Activated T-helper 2 cell treated with anti-CD3 and anti-CD28 coated beads, Interferon-gamma antibody, Interleukin-2, Interleukin-4, amounts not matched to agents 10 μg/mL and 5 μg/mL and 100 μg/mL, durations not matched to agents 14 hours and 24 hours and 36 hours (primary cell): ENCODE results near the gene AIDA. TPM values are rescaled to one million over a fixed set of nuclear protein-coding genes. Genes with fewer than 3 reads are reported as not detected.

Source experiments
- DNase-seq: peaks from one replicate; pipeline ENCODE4 v3.0.0; 2021; ENCODE audit warnings: low spot score
- H3K27ac Mint-ChIP-seq: one replicate; pipeline ENCODE4 v1.8.0; 2021; ENCODE audit warnings: mixed read lengths
- H3K27me3 Mint-ChIP-seq: one replicate; pipeline ENCODE4 v1.8.0; 2021; ENCODE audit warnings: low read depth, mixed read lengths
- H3K36me3 Mint-ChIP-seq: one replicate; pipeline ENCODE4 v1.8.0; 2021; ENCODE audit warnings: low read depth, mixed read lengths
- H3K4me1 Mint-ChIP-seq: one replicate; pipeline ENCODE4 v1.8.0; 2021; ENCODE audit warnings: low read depth, mixed read lengths
- H3K4me3 Mint-ChIP-seq: one replicate; pipeline ENCODE4 v1.8.0; 2021; ENCODE audit warnings: low read depth, mild to moderate bottlenecking, moderate library complexity, mixed read lengths
- H3K9me3 Mint-ChIP-seq: one replicate; pipeline ENCODE4 v1.8.0; 2021; ENCODE audit warnings: mixed read lengths
- intact Hi-C: fragments of 100-400 bp; cut with micrococcal nuclease; formaldehyde crosslinking; loops from one replicate; pipeline ENCODE4 v1.15.1; 2023
- total RNA-seq: library from RNA; stranded (reverse); gene quantifications from 2 replicates; pipeline ENCODE4 v1.2.3, GENCODE V29; 2022

AIDA gene
- total RNA-seq, 1 donor from 2014 or later: 45.7 TPM

DNA sequence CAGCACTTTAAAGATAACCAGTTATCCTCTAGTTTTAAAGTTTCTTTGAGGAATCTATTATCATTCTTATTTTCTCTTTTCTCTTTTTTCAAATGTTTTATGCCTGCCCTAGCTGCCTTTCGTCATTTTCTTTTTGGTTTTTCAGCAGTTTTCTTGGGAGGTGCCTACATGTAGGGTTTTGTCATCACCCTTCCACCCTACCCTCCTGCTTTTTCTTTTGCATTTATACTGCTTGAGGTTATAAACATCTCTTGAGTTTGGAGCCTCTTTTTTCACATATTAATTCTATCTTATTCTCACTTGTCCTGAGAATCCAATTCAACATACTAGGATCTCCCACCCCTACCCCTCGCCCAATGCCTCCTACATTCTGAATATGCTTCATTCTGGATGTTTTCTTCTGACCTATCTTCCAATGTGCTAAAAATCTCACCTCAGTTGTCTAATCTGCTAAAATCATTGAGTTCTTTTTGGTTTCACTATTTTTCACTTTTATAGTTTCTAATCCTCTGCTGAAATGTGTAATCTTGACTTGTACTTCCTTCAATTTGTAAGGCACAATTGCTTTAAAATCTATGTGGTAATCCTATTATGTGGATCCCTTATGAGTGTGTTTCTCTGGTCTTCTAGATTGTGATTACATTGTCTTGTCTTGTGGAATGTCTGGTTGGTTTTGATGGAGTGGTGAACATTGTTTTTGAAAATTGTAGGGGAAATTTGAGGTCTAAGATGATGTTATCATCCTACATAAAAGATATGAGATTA lies 55.7 kb downstream of the AIDA start:
- peaks cover 94% of the 10 kb centered on the region for H3K36me3 Mint-ChIP-seq
- H3K27me3 Mint-ChIP-seq: no peaks in the 10 kb centered on the region
- DNase-seq: no peak
- no peak overlapping the region for H3K27ac Mint-ChIP-seq
- H3K4me3 Mint-ChIP-seq: no peak overlapping the region
- H3K9me3 Mint-ChIP-seq: no peaks in the 10 kb centered on the region
- intact Hi-C loops: loop anchor here (10.0 kb wide), 3 partner anchors 228 to 1178 kb away; no protein-coding TSS in a partner anchor
- H3K4me1 Mint-ChIP-seq: peaks cover 54% of the 10 kb centered on the region

DNA sequence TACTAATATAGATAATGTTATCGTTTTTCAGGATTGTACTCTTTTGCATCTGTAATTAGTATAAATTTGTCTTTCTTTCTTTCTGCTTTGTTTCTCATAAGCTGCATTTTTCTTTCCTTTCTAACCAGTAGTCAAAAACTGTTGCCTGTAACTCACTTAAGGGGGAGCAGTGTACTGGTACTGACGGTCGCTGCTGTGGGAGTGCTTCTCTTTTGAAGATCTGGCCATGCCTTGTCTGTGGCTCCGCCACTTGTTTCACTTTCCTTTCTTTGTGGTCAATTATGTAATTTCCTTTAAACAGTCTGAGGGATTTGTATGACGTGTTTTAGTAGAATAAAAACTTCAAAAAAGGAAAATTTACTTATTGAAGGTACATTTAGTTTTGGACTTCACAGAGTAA lies 57.4 kb downstream of the AIDA start:
- Mint-ChIP-seq H3K36me3 (peaks cover 97% of the 10 kb centered on the region), H3K4me1 (peaks cover 54% of the 10 kb centered on the region), H3K9me3 (no peaks in the 10 kb centered on the region), H3K4me3 (peak overlapping the region; percentile 10), H3K27ac (peak overlapping the region; percentile 35), H3K27me3 (no peaks in the 10 kb centered on the region)
- peak; percentile 73 for DNase-seq
- intact Hi-C loops: loop anchor here (5.0 to 10.0 kb wide), 4 partner anchors 230 to 1180 kb away; no protein-coding TSS in a partner anchor

DNA sequence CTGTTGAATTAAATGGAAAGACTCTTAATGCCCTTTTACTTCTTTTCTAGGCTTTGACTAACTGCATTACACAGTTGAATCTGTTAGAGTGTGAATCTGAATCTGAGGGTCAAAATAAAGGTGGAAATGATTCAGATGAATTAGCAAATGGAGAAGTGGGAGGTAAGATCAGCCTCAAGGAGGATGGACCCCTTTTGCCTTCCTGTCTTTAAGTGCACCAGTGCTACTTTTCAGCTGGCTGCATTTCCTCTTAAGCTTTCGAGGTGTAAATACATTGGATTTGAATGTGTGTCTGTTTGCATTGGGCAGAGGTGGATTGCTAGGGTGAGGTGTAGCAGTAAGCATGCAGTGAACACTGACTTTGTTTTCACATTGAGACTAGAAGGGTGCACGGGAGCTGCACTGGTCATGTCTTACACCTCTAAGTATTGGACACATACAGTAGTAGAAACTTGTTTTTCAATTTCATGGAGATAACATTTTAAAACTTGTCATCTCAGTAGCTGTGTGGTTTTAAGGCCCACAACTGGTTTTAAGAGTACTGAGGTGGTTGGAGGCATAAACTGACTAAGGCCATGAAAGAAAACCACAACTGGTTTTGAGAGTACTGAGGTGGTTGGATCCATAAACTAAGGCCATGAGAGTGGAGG lies 59.0 kb downstream of the AIDA start:
- peak; percentile 21 for DNase-seq

DNA sequence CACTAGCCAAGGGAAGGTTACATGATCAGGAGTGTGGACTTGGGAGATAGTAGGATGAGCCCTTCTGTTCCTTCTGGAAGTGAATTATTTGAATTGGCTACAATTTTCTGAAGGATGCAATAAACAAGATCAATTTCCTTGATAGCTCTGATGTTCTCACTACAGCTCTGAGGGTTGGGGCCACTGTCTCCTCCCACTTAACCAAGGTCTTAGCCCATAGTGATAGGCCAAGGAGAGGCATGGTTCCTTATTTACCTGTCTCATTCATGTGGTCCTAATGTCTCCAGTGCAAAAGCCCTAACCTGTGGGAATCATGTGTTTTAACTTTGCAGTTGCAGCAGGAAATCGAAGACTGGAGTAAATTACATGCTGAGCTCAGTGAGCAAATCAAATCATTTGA lies 59.6 kb downstream of the AIDA start:
- DNase-seq: no peak
- H3K27me3 Mint-ChIP-seq: no peaks in the 10 kb centered on the region
- intact Hi-C loops: loop anchor here (1.0 to 10.0 kb wide), 7 partner anchors 8 to 1182 kb away; partner anchors contain the start of gene MIA3
- peaks cover 54% of the 10 kb centered on the region for H3K4me1 Mint-ChIP-seq
- H3K27ac Mint-ChIP-seq: no peak overlapping the region
- peak overlapping the region; percentile 46 for H3K4me3 Mint-ChIP-seq
- peaks cover 86% of the 10 kb centered on the region for H3K36me3 Mint-ChIP-seq
- no peaks in the 10 kb centered on the region for H3K9me3 Mint-ChIP-seq

More for the DNA sequence above, 59.0 kb downstream of the AIDA start:
- no peaks in the 10 kb centered on the region for H3K27me3 Mint-ChIP-seq
- H3K27ac Mint-ChIP-seq: peak overlapping the region; percentile 46
- intact Hi-C loops: loop anchor here (1.0 to 10.0 kb wide), 7 partner anchors 9 to 1181 kb away; partner anchors contain the start of gene MIA3
- H3K9me3 Mint-ChIP-seq: no peaks in the 10 kb centered on the region
- H3K4me1 Mint-ChIP-seq: peaks cover 54% of the 10 kb centered on the region
- peaks cover 89% of the 10 kb centered on the region for H3K36me3 Mint-ChIP-seq
- peak overlapping the region; percentile 57 for H3K4me3 Mint-ChIP-seq

DNA sequence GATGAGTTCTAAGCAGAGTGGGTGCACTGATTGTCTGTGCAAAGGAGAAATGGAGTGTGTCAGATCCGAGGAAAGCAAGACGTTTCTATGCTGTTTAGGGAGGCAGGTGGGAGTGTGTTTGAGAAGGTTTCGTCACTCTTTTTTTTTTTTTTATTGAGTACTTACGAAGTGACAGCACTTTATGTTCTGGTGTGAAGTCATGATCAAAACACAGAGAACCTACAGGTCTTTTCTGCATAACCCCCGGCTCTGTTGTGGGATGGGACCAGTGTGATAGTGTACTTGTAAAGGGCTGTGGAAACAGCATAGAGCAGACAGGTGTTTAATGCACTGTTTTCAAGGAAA lies 67.7 kb downstream of the AIDA start:
- intact Hi-C loops: loop anchor here (1.0 to 10.0 kb wide), 7 partner anchors 9 to 1200 kb away; partner anchors contain the start of genes AIDA, BROX, DISP1 and TAF1A
- H3K27me3 Mint-ChIP-seq: no peaks in the 10 kb centered on the region
- H3K9me3 Mint-ChIP-seq: no peaks in the 10 kb centered on the region
- H3K4me1 Mint-ChIP-seq: peaks cover 18% of the 10 kb centered on the region
- DNase-seq: no peak
- H3K36me3 Mint-ChIP-seq: peaks cover 24% of the 10 kb centered on the region
- H3K27ac Mint-ChIP-seq: peak overlapping the region; percentile 94
- peak overlapping the region; percentile 99 for H3K4me3 Mint-ChIP-seq

DNA sequence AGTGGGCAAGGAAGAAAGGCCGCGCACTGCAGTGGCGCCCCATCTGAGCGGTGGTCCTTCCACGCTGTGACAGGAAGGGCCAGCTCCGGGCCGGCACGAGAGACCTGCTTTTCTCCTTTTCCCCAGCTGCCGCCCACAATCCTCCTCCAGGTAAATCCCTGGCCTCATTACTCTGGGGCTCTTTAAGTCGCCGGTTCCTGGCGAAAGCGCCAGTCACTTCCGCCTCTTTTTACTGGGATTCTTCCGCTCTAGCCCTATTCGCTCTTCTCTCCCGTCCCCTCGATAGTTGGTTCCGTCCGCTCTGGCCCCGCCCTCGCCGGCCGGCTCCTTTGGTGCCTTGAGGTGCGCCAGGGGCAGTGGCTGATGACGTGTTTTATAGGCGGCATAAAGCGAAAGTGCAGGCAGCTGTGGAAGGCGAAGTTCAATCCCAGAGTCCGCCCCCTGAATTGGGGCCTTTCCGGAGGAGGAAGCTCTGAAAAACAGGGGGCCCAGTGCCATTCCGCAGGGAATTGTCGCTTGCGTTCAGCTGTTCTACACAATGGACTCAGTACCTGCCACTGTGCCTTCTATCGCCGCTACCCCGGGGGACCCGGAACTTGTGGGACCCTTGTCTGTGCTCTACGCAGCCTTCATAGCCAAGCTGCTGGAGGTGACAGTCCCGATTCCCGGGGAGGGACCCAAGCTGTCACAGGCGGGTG lies 68.2 kb downstream of the AIDA start:
- H3K27ac Mint-ChIP-seq: peak overlapping the region; percentile 94
- no peaks in the 10 kb centered on the region for H3K27me3 Mint-ChIP-seq
- peaks cover 18% of the 10 kb centered on the region for H3K4me1 Mint-ChIP-seq
- H3K9me3 Mint-ChIP-seq: no peaks in the 10 kb centered on the region
- peak; percentile 97 for DNase-seq
- intact Hi-C loops: loop anchor here (1.0 to 10.0 kb wide), 7 partner anchors 9 to 1199 kb away; partner anchors contain the start of genes AIDA, BROX, DISP1 and TAF1A
- H3K36me3 Mint-ChIP-seq: peaks cover 29% of the 10 kb centered on the region
- H3K4me3 Mint-ChIP-seq: peak overlapping the region; percentile 99

DNA sequence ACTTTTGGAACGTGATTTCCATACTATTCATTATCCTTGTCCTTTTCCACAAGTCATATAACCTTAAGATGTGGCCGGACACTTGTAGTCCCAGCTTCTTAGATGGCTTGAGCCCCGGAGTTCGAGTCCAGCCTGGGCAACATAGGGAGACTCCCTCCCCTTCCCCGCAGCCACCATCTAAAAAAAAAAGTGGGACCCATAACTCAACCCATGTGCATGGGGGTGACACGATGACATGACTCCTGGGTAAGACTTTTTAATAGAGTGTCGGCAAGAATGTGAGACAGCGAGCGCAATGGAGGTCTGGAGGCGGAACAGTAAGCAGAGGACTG lies 68.7 kb downstream of the AIDA start:
- intact Hi-C loops: loop anchor here (10.0 kb wide), 2 partner anchors 171 to 1199 kb away; partner anchors contain the start of gene DISP1
- H3K36me3 Mint-ChIP-seq: peaks cover 30% of the 10 kb centered on the region
- H3K9me3 Mint-ChIP-seq: no peaks in the 10 kb centered on the region
- no peak for DNase-seq
- peak overlapping the region; percentile 94 for H3K27ac Mint-ChIP-seq
- peak overlapping the region; percentile 99 for H3K4me3 Mint-ChIP-seq
- peaks cover 21% of the 10 kb centered on the region for H3K4me1 Mint-ChIP-seq
- no peaks in the 10 kb centered on the region for H3K27me3 Mint-ChIP-seq

DNA sequence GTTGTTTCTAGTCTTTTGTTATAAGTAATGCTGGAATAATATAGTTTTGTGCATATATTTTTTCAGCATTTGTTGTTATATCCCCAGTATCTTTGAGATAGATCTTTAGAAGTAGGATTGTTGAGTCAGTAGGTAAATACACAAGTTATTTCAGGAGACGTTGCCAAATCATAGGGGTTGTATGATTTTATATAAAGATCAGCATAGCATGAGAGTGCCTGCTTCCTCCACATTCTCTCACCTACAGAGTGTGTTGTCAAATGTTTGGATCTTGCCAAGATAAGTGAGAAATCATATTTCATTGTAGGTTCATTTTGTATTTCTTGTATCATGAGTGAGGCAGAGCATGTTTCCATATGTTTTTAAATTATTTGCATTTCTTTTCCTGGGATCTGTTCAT lies 69.8 kb downstream of the AIDA start:
- Mint-ChIP-seq H3K27ac (peak overlapping the region; percentile 39), H3K9me3 (no peaks in the 10 kb centered on the region), H3K4me3 (peak overlapping the region; percentile 52), H3K36me3 (peaks cover 36% of the 10 kb centered on the region), H3K27me3 (no peaks in the 10 kb centered on the region), H3K4me1 (peaks cover 21% of the 10 kb centered on the region)
- intact Hi-C loops: loop anchor here (10.0 kb wide), 2 partner anchors 172 to 1198 kb away; partner anchors contain the start of gene DISP1
- no peak for DNase-seq

DNA sequence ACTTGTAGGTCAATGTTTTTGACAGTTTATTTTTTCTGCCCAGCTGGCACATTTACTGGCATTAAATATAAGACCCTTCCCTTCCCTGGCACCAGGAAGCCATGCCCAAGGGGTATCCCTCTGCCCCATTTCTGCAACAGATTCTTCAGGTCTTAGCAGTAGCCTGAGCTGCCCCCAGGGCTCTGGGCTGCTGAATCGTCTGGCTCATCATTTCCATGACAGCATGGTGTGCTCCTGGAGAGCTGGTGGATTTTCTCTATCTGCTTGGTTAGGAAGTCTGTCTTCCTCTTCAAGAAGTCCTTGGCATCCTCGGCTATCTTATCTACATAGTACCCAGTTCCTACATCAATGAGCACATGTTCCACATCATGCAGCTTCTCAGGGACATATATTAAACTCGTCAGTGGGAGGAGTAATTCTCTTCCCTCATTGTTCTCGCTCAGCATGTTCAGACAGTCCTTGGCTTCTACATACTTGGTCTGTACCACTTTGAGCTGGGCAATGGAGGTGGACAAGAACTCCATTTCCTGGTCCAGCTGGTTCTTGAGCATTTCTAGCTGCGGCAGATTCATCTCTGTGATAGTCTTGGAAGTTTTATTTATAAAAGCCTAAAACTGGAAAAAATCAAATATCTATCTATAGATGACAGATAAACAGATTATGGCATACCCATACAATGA lies 70.9 kb downstream of the AIDA start:
- no peak overlapping the region for H3K4me3 Mint-ChIP-seq
- H3K9me3 Mint-ChIP-seq: no peaks in the 10 kb centered on the region
- intact Hi-C loops: loop anchor here (10.0 kb wide), 2 partner anchors 173 to 1197 kb away; partner anchors contain the start of gene DISP1
- DNase-seq: no peak
- H3K4me1 Mint-ChIP-seq: peaks cover 21% of the 10 kb centered on the region
- H3K27me3 Mint-ChIP-seq: no peaks in the 10 kb centered on the region
- no peak overlapping the region for H3K27ac Mint-ChIP-seq
- peaks cover 38% of the 10 kb centered on the region for H3K36me3 Mint-ChIP-seq

DNA sequence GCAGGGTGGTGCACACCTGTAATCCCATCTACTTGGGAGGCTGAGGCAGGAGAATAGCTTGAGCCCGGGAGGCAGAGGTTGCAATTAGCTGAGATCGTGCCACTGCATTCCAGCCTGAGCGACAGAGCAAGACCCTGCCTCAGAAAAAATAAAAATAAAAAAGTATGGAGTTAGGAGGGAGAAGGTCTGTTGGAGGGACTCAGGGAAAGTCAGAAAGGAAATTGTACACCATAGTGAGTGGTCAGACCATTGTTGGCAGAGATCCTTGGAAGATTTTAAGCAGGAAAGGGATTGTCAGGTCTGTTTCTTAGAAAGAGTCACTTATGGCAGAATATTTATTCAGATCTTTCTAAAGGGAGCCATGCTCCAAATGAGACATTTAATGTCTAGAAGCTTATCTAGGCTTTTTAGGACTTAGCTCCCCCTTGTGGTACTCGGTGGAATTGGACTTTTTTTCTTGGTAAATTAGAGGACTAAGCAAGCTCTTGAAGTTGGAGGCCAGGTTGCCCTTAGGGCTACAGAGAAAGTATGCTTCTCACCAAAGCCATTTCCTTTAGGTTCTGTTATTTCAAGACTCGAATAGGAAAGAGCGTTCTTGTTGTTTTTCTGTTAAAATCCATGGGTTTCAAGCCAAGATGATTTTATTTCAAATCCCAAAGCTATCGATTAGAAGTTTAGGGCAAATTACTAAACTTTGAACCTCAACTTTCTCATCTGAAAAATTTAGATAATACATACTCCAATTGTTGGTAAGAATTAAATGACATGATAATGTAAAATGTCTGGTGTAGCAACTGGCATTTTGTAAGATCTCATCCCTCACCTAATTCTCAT lies 77.9 kb downstream of the AIDA start:
- H3K27ac Mint-ChIP-seq: no peak overlapping the region
- peaks cover 10% of the 10 kb centered on the region for H3K4me1 Mint-ChIP-seq
- peaks cover 58% of the 10 kb centered on the region for H3K36me3 Mint-ChIP-seq

DNA sequence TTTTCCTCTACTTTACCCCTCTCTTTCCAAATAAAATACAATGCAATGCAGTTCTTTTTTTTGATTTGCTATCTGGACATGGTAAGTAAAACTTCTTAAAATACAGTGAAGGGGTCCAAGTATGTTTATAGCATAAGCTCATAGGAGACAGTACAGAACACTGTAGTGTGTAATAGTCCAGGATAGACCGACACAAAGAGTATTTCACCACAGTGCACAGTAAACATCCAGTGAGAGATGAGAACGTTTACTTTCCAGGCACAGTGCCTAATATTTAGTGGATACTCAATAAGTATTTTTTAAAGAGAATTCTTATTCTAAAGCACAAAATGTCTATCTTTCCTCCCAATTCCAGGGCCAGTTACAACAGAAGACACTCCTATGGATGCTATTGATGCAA lies 79.5 kb downstream of the AIDA start:
- no peak for DNase-seq
- intact Hi-C loops: loop anchor here (5.0 kb wide), 1 partner anchor 45 kb away; the partner anchor contains the start of gene TAF1A
- H3K4me1 Mint-ChIP-seq: peaks cover 7% of the 10 kb centered on the region
- no peak overlapping the region for H3K4me3 Mint-ChIP-seq
- no peak overlapping the region for H3K27ac Mint-ChIP-seq
- no peaks in the 10 kb centered on the region for H3K27me3 Mint-ChIP-seq
- H3K9me3 Mint-ChIP-seq: no peaks in the 10 kb centered on the region
- H3K36me3 Mint-ChIP-seq: peaks cover 55% of the 10 kb centered on the region

More for the DNA sequence above, 77.9 kb downstream of the AIDA start:
- no peaks in the 10 kb centered on the region for H3K9me3 Mint-ChIP-seq
- intact Hi-C loops: loop anchor here (1.0 to 5.0 kb wide), 3 partner anchors 16 to 169 kb away; partner anchors contain the start of genes MIA3 and TAF1A
- no peak overlapping the region for H3K4me3 Mint-ChIP-seq
- DNase-seq: peak; percentile 53
- no peaks in the 10 kb centered on the region for H3K27me3 Mint-ChIP-seq
